Upper lobe of left lung (tissue), 6 donors: ENCODE measurements around the gene SMYD3. TPM values are rescaled to one million over a fixed set of nuclear protein-coding genes. Genes with fewer than 3 reads are reported as not detected.

ENCODE experiments used
- ATAC-seq, 2 donors: fragments of 200-7000 bp; cut with Tn5 transposase; one replicate each; pipeline ENCODE4 v1.9.1; 2022; ENCODE audit warnings: mild to moderate bottlenecking in 2 of 2, moderate library complexity in 2 of 2; ENCODE audit not compliant: low FRiP score in 2 of 2
- DNase-seq, 2 donors: peaks; one replicate each; pipeline ENCODE4 v3.0.0-alpha.2; 2019 to 2020
- H3K27ac ChIP-seq, 4 donors: fragments of 200-600 bp; sonication (generic); one replicate each; pipeline ENCODE4 v1.5.1; 2016 to 2019
- H3K27me3 ChIP-seq, 4 donors: fragments of 200-600 bp; sonication (generic); one replicate each; pipeline ENCODE4 v1.5.1; 2017 to 2019
- H3K36me3 ChIP-seq, 4 donors: fragments of 200-600 bp; sonication (generic); one replicate each; pipeline ENCODE4 v1.5.1; 2016 to 2019
- H3K4me1 ChIP-seq, 4 donors: fragments of 200-600 bp; sonication (generic); one replicate each; pipeline ENCODE4 v1.5.1; 2018 to 2019
- H3K4me3 ChIP-seq, 4 donors: fragments of 200-600 bp; sonication (generic); one replicate each; pipeline ENCODE4 v1.5.1; 2017 to 2019; ENCODE audit warnings: mild to moderate bottlenecking in 2 of 4, moderate library complexity in 1 of 4
- H3K9me3 ChIP-seq, 4 donors: fragments of 200-600 bp; sonication (generic); one replicate each; pipeline ENCODE4 v1.5.1; 2018 to 2019
- CTCF ChIP-seq, 6 experiments: fragments of 450-650 bp in 4 of 6; fragments of 200-600 bp in 2 of 6; sonication (generic) in 2 of 6; IDR thresholded peaks; one replicate each; pipeline ENCODE4 v1.5.1; 2016 to 2019; ENCODE audit warnings: antibody characterized with exemption in 6 of 6
- EP300 ChIP-seq, 4 donors: sonication (generic); formaldehyde crosslinking; IDR thresholded peaks; one replicate each; pipeline ENCODE4 v1.5.1; 2017; ENCODE audit warnings: antibody characterized with exemption in 4 of 4, control low read depth in 2 of 4
- POLR2A ChIP-seq, 4 donors: fragments of 450-650 bp; IDR thresholded peaks; one replicate each; pipeline ENCODE4 v1.5.1; 2016 to 2017; ENCODE audit warnings: antibody characterized with exemption in 4 of 4, mild to moderate bottlenecking in 2 of 4
- POLR2AphosphoS5 ChIP-seq, 2 donors: sonication (generic); formaldehyde crosslinking; IDR thresholded peaks; one replicate each; pipeline ENCODE4 v1.5.1; 2017; ENCODE audit warnings: antibody characterized with exemption in 2 of 2
- WGBS, 2 donors: methylation state at CpG; one replicate each; pipeline ENCODE4 v1.1.5; 2017 to 2018; 5-methylcytosine and 5-hydroxymethylcytosine counted together
- total RNA-seq, 6 donors: library from RNA; depleted of rRNA in 4 of 6; stranded (reverse); fragments of >200 nt in 4 of 6; gene quantifications; one replicate each; pipeline versions ENCODE4 v1.1.0 to v1.2.1, GENCODE V29; 2016 to 2021
- donor health status: DM: no; HTN: no; CAD: no; lungs with moderate emphysema.
- donor health status: DM: no; HTN: yes; CAD: no; lungs with severe emphysema.

The SMYD3 gene
- total RNA-seq, 6 donors from 2014 or later = 22.7 to 109 (median 34.0) TPM

DNA sequence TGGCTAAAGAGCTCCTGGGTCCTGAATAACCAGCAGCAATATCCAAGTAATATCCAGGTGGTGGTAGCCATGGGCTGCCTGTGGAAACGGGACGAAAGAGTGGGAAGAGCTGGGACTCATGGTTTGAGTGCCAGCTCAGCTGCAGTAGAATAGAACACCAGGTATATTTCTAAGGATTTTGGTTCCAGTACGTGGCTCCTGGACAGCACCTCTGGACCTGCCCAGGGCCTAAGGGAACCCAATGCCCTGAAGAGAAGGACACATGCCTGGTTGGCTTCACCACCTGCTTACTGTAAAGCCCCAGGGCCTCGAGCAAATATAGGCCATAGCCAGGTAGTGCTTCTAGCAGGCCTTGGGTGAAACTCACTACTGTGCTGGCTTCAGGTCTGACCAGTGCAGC is 785.6 kb downstream of the SMYD3 start:
- TF ChIP-seq POLR2A (IDR thresholded peaks at IDR 0.05) = no peak
- no peak for TF ChIP-seq CTCF (IDR thresholded peaks at IDR 0.05)
- no peak for TF ChIP-seq POLR2AphosphoS5 (IDR thresholded peaks at IDR 0.05)
- TF ChIP-seq EP300 (IDR thresholded peaks at IDR 0.05) = no peak
- 75 to 100% methylated on average over 2 to 4 of the region's 4 CpGs for WGBS, 2 donors

GRCh38 chr1:245718951-245719350 is 788.1 kb downstream of the SMYD3 start:
- H3K27ac ChIP-seq = no peak overlapping the region
- H3K4me3 ChIP-seq = no peak overlapping the region
- no peaks in the 10 kb centered on the region for H3K27me3 ChIP-seq
- no peaks in the 10 kb centered on the region for H3K36me3 ChIP-seq
- DNase-seq = no peak
- no peaks in the 10 kb centered on the region for H3K4me1 ChIP-seq
- 94 to 95% methylated on average over 4 of the region's 4 CpGs for WGBS, 2 donors
- ATAC-seq = no peak
- no peaks in the 10 kb centered on the region for H3K9me3 ChIP-seq
- TF ChIP-seq CTCF (IDR thresholded peaks at IDR 0.05) (no peak), EP300 (IDR thresholded peaks at IDR 0.05) (no peak), POLR2A (IDR thresholded peaks at IDR 0.05) (no peak), POLR2AphosphoS5 (IDR thresholded peaks at IDR 0.05) (no peak)

More for the DNA sequence above, 785.6 kb downstream of the SMYD3 start:
- no peak overlapping the region for H3K27ac ChIP-seq
- H3K27me3 ChIP-seq = no peaks in the 10 kb centered on the region
- peak in 1 of 2 donors; percentile 41 for ATAC-seq
- no peaks in the 10 kb centered on the region for H3K36me3 ChIP-seq
- no peak overlapping the region for H3K4me3 ChIP-seq
- H3K4me1 ChIP-seq = no peaks in the 10 kb centered on the region
- no peak for DNase-seq
- no peaks in the 10 kb centered on the region for H3K9me3 ChIP-seq

DNA sequence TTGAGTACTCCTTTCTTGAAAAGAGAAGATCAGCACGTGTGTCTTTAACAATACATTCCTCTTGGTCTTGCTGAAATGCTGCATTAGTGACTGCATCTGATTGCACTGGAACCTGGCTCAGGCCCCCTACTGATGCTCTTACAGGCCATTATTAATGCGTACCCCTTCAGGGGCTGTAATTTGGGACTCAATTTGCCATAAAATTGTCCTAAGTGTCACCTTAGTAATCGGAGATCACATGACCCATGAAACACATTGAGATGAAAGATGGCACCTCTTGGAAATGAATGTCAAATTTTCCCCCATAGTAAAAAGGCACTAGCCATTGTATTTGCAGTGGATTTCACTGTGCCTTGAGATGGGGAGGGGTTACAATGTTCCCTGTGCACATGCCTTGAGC is 789.0 kb downstream of the SMYD3 start:
- Histone ChIP-seq H3K4me1 (no peaks in the 10 kb centered on the region), H3K27me3 (no peaks in the 10 kb centered on the region), H3K4me3 (no peak overlapping the region), H3K36me3 (no peaks in the 10 kb centered on the region), H3K9me3 (no peaks in the 10 kb centered on the region), H3K27ac (no peak overlapping the region)
- no peak for TF ChIP-seq POLR2AphosphoS5 (IDR thresholded peaks at IDR 0.05)
- no peak for TF ChIP-seq CTCF (IDR thresholded peaks at IDR 0.05)
- TF ChIP-seq EP300 (IDR thresholded peaks at IDR 0.05) = no peak
- TF ChIP-seq POLR2A (IDR thresholded peaks at IDR 0.05) = no peak
- DNase-seq (no peak), ATAC-seq (no peak)
- 82 to 88% methylated on average over 3 of the region's 3 CpGs for WGBS, 2 donors

GRCh38 chr1:245717611-245718010 is 789.5 kb downstream of the SMYD3 start:
- Histone ChIP-seq H3K27me3 (no peaks in the 10 kb centered on the region), H3K4me3 (no peak overlapping the region), H3K27ac (no peak overlapping the region), H3K36me3 (no peaks in the 10 kb centered on the region), H3K9me3 (no peaks in the 10 kb centered on the region), H3K4me1 (no peaks in the 10 kb centered on the region)
- ATAC-seq (no peak), DNase-seq (no peak)
- 94 to 96% methylated on average over 3 of the region's 3 CpGs for WGBS, 2 donors
- TF ChIP-seq EP300 (IDR thresholded peaks at IDR 0.05) = no peak
- TF ChIP-seq POLR2A (IDR thresholded peaks at IDR 0.05) = no peak
- TF ChIP-seq CTCF (IDR thresholded peaks at IDR 0.05) = no peak
- no peak for TF ChIP-seq POLR2AphosphoS5 (IDR thresholded peaks at IDR 0.05)

- Histone ChIP-seq H3K27me3 (no peaks in the 10 kb centered on the region), H3K4me3 (no peak overlapping the region), H3K27ac (no peak overlapping the region), H3K36me3 (no peaks in the 10 kb centered on the region), H3K9me3 (no peaks in the 10 kb centered on the region), H3K4me1 (no peaks in the 10 kb centered on the region)
- ATAC-seq = no peak
- TF ChIP-seq POLR2A (IDR thresholded peaks at IDR 0.05) = no peak
- no peak for TF ChIP-seq POLR2AphosphoS5 (IDR thresholded peaks at IDR 0.05)
- TF ChIP-seq CTCF (IDR thresholded peaks at IDR 0.05) = no peak
- TF ChIP-seq EP300 (IDR thresholded peaks at IDR 0.05) = no peak
- DNase-seq = no peak
- 91 to 95% methylated on average over 3 of the region's 3 CpGs for WGBS, 2 donors
Measured at GRCh38 chr1:245716561-245716960, 790.5 kb downstream of the SMYD3 start.
